Measurements from ENCODE around the gene CNTNAP2. TPM values are rescaled to one million over a fixed set of nuclear protein-coding genes. Genes with fewer than 3 reads are reported as not detected.

Gene CNTNAP2
- total and polyA plus RNA-seq, 4 donors, result not detected

DNA sequence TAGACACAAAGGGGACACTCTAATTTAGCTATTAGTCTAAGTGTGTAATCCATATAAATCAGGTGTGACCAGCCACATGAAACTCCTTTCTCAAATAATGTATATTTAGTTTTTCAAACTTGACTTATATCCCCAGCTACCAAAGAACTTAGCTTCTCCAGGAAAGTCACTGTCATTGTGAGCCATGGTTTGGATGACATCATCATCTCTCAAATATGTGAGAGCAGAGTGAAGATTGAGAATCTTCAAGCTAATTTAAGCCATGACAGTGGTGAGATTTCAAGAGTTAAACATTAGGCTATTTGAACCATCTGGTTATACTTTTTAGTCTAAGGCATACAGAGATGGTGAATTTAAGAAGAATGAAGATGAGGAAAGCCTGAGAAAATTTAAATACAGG is 1165.6 kb downstream of the CNTNAP2 start:
- intact Hi-C loops (cut with DNase I), result no loop called here
- no peaks in the 10 kb centered on the region for H3K36me3 ChIP-seq (ENCODE audit: control insufficient read depth in 1 of 2, insufficient read depth in 2 of 2, low read length in 1 of 2)
- no peak overlapping the region for H3K4me3 ChIP-seq (ENCODE audit: low read length in 2 of 2)
- DNase-seq (no peak), ATAC-seq (ENCODE audit: low FRiP score) (no peak)
- H3K9me3 ChIP-seq (ENCODE audit: control insufficient read depth, low read length), result no peaks in the 10 kb centered on the region
- no peak overlapping the region for H3K27ac ChIP-seq (ENCODE audit: low read depth in 1 of 2, low read length in 2 of 2)
- no peaks in the 10 kb centered on the region for H3K4me1 ChIP-seq (ENCODE audit: control insufficient read depth in 1 of 2, insufficient read depth in 2 of 2, low read length in 2 of 2)
- no peaks in the 10 kb centered on the region for H3K27me3 ChIP-seq (ENCODE audit: control insufficient read depth in 1 of 2, insufficient read depth in 2 of 2, low read length in 1 of 2)

DNA sequence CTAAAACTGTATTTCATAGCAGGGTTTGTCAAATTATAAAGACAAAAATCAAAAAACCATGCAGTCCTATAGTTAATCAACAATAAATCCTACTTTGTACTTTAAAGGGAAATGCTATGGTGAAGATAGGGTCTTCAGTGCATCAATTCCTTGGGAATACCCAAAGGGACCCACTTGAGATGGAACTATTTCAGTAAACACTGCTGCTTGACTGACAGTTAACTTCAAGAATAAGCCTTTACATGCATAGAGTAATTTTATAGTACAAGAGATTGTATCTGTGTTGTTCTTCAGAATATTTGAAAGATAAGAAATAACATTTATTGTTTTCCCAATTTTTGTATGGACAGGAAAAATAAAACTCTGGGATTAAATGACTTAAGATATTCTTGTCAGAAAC is 1179.6 kb downstream of the CNTNAP2 start:
- Histone ChIP-seq H3K9me3 (ENCODE audit: control insufficient read depth, low read length) (no peaks in the 10 kb centered on the region), H3K4me3 (ENCODE audit: low read length in 2 of 2) (no peak overlapping the region), H3K4me1 (ENCODE audit: control insufficient read depth in 1 of 2, insufficient read depth in 2 of 2, low read length in 2 of 2) (no peaks in the 10 kb centered on the region), H3K36me3 (ENCODE audit: control insufficient read depth in 1 of 2, insufficient read depth in 2 of 2, low read length in 1 of 2) (no peaks in the 10 kb centered on the region), H3K27me3 (ENCODE audit: control insufficient read depth in 1 of 2, insufficient read depth in 2 of 2, low read length in 1 of 2) (no peaks in the 10 kb centered on the region), H3K27ac (ENCODE audit: low read depth in 1 of 2, low read length in 2 of 2) (no peak overlapping the region)
- ATAC-seq (ENCODE audit: low FRiP score), result no peak
- no peak for DNase-seq
- intact Hi-C loops (cut with DNase I), result no loop called here

DNA sequence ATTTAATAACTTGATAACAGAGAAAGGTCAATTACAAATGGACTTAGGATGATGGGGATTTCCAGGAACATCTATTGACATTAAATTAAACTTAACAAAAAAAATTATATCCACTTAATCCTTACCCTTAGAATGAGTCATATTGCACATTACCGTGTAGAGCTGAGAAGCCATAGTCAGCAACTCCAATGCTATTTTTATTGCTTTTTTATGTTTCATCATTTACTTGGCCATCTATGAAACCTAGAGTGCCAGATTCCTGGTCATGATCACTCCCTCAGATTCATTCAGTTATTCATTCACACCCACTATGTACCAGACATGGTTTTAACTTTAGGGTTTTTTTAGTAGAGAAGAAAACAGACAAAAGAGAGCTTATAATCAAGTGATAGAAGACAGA is 1180.4 kb downstream of the CNTNAP2 start:
- ATAC-seq (ENCODE audit: low FRiP score) (no peak), DNase-seq (no peak)
- no peak overlapping the region for H3K4me3 ChIP-seq (ENCODE audit: low read length in 2 of 2)
- WGBS, 2 donors, result 34 to 44% methylated on average over 1 of the region's 1 CpG
- intact Hi-C loops (cut with DNase I), result no loop called here
- no peaks in the 10 kb centered on the region for H3K27me3 ChIP-seq (ENCODE audit: control insufficient read depth in 1 of 2, insufficient read depth in 2 of 2, low read length in 1 of 2)
- H3K9me3 ChIP-seq (ENCODE audit: control insufficient read depth, low read length), result no peaks in the 10 kb centered on the region
- H3K27ac ChIP-seq (ENCODE audit: low read depth in 1 of 2, low read length in 2 of 2), result no peak overlapping the region
- H3K4me1 ChIP-seq (ENCODE audit: control insufficient read depth in 1 of 2, insufficient read depth in 2 of 2, low read length in 2 of 2), result no peaks in the 10 kb centered on the region
- H3K36me3 ChIP-seq (ENCODE audit: control insufficient read depth in 1 of 2, insufficient read depth in 2 of 2, low read length in 1 of 2), result no peaks in the 10 kb centered on the region

DNA sequence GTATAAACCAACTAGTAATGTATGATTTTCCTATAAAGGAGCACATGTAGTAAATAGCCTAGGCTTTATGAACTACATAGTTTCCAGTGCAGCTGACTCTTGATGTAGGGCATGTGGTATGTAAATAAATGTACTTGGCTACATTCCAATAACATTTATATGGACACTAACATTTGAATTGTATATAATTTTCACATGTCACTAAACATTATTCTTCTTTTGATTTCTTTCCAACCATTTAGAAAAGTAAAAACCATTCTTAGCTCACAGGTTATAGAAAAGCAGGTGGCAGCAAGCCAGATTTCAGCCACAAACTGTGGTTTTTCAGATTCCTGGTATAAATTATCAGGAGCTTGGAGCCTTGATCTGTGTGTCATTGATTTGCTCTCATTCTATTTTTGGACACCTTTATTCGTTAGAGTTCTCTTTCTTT is 1182.0 kb downstream of the CNTNAP2 start:
- ATAC-seq (ENCODE audit: low FRiP score), result no peak
- intact Hi-C loops (cut with DNase I), result no loop called here
- H3K4me1 ChIP-seq (ENCODE audit: control insufficient read depth in 1 of 2, insufficient read depth in 2 of 2, low read length in 2 of 2), result no peaks in the 10 kb centered on the region

DNA sequence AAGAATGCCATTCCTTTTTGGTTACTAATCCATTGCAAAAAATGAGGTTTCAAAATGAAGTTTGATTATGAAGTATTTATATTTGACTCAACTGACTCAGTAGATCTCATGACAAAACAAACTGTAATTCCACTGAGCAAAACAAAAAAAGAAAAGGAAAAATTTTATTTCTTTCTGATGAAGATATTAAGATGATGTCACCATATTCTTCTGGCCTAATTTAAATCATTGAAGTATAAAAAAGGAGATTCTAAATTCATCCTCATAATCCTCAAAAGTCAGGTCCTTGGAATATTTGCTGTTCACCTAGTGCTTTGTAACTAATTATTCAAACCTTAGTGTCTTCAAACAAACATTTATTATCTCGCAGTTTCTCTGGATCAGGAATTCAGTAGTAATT is 1183.7 kb downstream of the CNTNAP2 start:
- WGBS, 2 donors, result 80 to 84% methylated on average over 1 of the region's 1 CpG
- H3K9me3 ChIP-seq (ENCODE audit: control insufficient read depth, low read length), result no peaks in the 10 kb centered on the region

More for the DNA sequence above, 1182.0 kb downstream of the CNTNAP2 start:
- DNase-seq, result no peak
- H3K27ac ChIP-seq (ENCODE audit: low read depth in 1 of 2, low read length in 2 of 2), result no peak overlapping the region
- WGBS, 2 donors, result 9 to 30% methylated on average over 1 of the region's 1 CpG
- no peaks in the 10 kb centered on the region for H3K36me3 ChIP-seq (ENCODE audit: control insufficient read depth in 1 of 2, insufficient read depth in 2 of 2, low read length in 1 of 2)
- H3K9me3 ChIP-seq (ENCODE audit: control insufficient read depth, low read length), result no peaks in the 10 kb centered on the region
- no peak overlapping the region for H3K4me3 ChIP-seq (ENCODE audit: low read length in 2 of 2)
- H3K27me3 ChIP-seq (ENCODE audit: control insufficient read depth in 1 of 2, insufficient read depth in 2 of 2, low read length in 1 of 2), result no peaks in the 10 kb centered on the region

DNA sequence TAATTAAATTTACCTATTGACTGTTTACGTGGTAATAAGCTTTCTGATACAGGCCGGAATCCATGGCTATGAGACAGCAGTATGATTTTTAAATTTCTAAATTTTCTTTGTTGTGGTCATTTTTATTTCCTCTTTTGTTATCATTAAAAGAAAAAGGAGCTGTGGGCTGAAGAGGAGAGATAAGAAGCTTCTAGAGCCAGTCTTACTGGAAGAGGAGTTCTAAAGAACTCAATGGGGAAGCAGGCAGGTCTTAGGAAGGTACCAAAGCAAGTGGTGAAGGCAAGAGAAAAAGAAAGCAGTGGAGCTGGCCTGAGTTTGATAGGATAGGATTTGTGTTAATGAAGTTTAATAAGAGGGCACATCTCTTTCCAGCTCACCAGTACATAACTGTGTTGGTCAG is 1187.8 kb downstream of the CNTNAP2 start:
- Histone ChIP-seq H3K27ac (ENCODE audit: low read depth in 1 of 2, low read length in 2 of 2) (no peak overlapping the region), H3K4me1 (ENCODE audit: control insufficient read depth in 1 of 2, insufficient read depth in 2 of 2, low read length in 2 of 2) (no peaks in the 10 kb centered on the region), H3K27me3 (ENCODE audit: control insufficient read depth in 1 of 2, insufficient read depth in 2 of 2, low read length in 1 of 2) (no peaks in the 10 kb centered on the region), H3K9me3 (ENCODE audit: control insufficient read depth, low read length) (no peaks in the 10 kb centered on the region), H3K4me3 (ENCODE audit: low read length in 2 of 2) (no peak overlapping the region), H3K36me3 (ENCODE audit: control insufficient read depth in 1 of 2, insufficient read depth in 2 of 2, low read length in 1 of 2) (no peaks in the 10 kb centered on the region)
- ATAC-seq (ENCODE audit: low FRiP score) (no peak), DNase-seq (no peak)
- WGBS, 2 donors, result 92 to 94% methylated on average over 2 of the region's 2 CpGs
- intact Hi-C loops (cut with DNase I), result no loop called here

More for the DNA sequence above, 1183.7 kb downstream of the CNTNAP2 start:
- Histone ChIP-seq H3K27ac (ENCODE audit: low read depth in 1 of 2, low read length in 2 of 2) (no peak overlapping the region), H3K4me1 (ENCODE audit: control insufficient read depth in 1 of 2, insufficient read depth in 2 of 2, low read length in 2 of 2) (no peaks in the 10 kb centered on the region), H3K4me3 (ENCODE audit: low read length in 2 of 2) (no peak overlapping the region), H3K36me3 (ENCODE audit: control insufficient read depth in 1 of 2, insufficient read depth in 2 of 2, low read length in 1 of 2) (no peaks in the 10 kb centered on the region), H3K27me3 (ENCODE audit: control insufficient read depth in 1 of 2, insufficient read depth in 2 of 2, low read length in 1 of 2) (no peaks in the 10 kb centered on the region)
- intact Hi-C loops (cut with DNase I), result no loop called here
- DNase-seq (no peak), ATAC-seq (ENCODE audit: low FRiP score) (no peak)

DNA sequence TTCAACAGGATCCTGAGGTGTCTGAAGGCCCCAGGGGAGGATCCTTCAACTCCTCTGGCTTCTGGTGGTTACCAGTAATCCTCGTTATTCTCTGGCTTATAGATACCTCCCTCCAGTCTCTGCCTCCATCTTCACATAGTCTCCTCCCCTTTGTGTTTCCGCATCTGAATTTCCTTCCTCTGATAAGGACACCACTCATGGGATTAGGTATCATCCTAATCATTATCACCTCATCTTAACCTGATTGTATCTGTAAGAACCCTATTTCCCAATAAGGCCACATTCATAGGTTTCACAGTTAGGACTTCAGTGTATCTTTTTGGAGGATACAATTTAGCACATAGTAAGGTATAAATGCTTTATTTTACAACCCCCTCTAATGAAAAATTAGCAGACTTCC is 1189.2 kb downstream of the CNTNAP2 start:
- no peak for ATAC-seq (ENCODE audit: low FRiP score)
- Histone ChIP-seq H3K4me1 (ENCODE audit: control insufficient read depth in 1 of 2, insufficient read depth in 2 of 2, low read length in 2 of 2) (no peaks in the 10 kb centered on the region), H3K9me3 (ENCODE audit: control insufficient read depth, low read length) (no peaks in the 10 kb centered on the region), H3K27me3 (ENCODE audit: control insufficient read depth in 1 of 2, insufficient read depth in 2 of 2, low read length in 1 of 2) (no peaks in the 10 kb centered on the region), H3K27ac (ENCODE audit: low read depth in 1 of 2, low read length in 2 of 2) (no peak overlapping the region), H3K36me3 (ENCODE audit: control insufficient read depth in 1 of 2, insufficient read depth in 2 of 2, low read length in 1 of 2) (no peaks in the 10 kb centered on the region), H3K4me3 (ENCODE audit: low read length in 2 of 2) (no peak overlapping the region)
- WGBS, 2 donors, result 86 to 89% methylated on average over 2 of the region's 2 CpGs
- intact Hi-C loops (cut with DNase I), result no loop called here
- no peak for DNase-seq

DNA sequence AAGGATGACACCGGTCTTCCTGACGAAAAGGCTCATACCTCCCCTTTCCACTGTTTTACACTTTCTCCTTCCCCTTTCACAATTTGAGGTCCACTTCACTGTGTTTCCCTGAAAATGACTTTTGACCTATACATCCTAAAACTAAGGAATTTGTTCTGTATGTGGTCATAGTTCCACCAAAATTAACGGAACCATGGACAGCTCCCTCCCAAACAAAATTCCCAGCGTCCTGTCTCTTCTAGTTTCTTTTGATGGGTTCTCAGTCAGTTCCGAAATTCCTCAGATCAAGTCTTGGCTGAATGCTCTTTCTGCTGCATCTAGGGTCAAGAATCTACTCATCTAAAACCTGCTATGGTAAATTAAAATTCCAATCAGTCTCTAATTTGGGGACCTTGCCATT is 1191.9 kb downstream of the CNTNAP2 start:
- intact Hi-C loops (cut with DNase I), result no loop called here
- Histone ChIP-seq H3K27ac (ENCODE audit: low read depth in 1 of 2, low read length in 2 of 2) (no peak overlapping the region), H3K4me1 (ENCODE audit: control insufficient read depth in 1 of 2, insufficient read depth in 2 of 2, low read length in 2 of 2) (no peaks in the 10 kb centered on the region), H3K4me3 (ENCODE audit: low read length in 2 of 2) (no peak overlapping the region), H3K9me3 (ENCODE audit: control insufficient read depth, low read length) (no peaks in the 10 kb centered on the region), H3K27me3 (ENCODE audit: control insufficient read depth in 1 of 2, insufficient read depth in 2 of 2, low read length in 1 of 2) (no peaks in the 10 kb centered on the region), H3K36me3 (ENCODE audit: control insufficient read depth in 1 of 2, insufficient read depth in 2 of 2, low read length in 1 of 2) (no peaks in the 10 kb centered on the region)
- DNase-seq (no peak), ATAC-seq (ENCODE audit: low FRiP score) (no peak)
- 43 to 51% methylated on average over 5 of the region's 5 CpGs for WGBS, 2 donors

DNA sequence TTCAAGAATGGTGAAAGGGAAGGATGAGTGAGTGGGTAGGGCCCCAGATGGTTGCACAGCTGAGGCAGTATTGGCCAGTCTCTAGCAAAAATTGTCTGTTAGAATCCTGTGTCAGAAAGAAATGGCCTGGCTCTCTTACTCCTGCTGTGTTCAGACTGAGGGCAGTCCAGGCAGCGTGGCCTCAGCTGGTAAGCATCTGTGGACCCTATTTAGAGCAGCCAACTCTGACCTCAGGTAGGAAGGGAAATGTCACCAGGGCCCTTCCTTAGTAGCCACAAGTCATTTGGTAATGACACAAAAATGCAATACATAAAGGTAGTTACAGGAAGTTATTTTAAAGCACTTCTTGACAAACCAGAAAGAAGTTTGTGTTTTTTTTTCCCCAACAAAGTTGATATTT is 1194.7 kb downstream of the CNTNAP2 start:
- DNase-seq, result no peak
- H3K27me3 ChIP-seq (ENCODE audit: control insufficient read depth in 1 of 2, insufficient read depth in 2 of 2, low read length in 1 of 2), result no peaks in the 10 kb centered on the region
- 43 to 50% methylated on average over 1 of the region's 1 CpG for WGBS, 2 donors
- no peaks in the 10 kb centered on the region for H3K4me1 ChIP-seq (ENCODE audit: control insufficient read depth in 1 of 2, insufficient read depth in 2 of 2, low read length in 2 of 2)
- intact Hi-C loops (cut with DNase I), result no loop called here
- no peaks in the 10 kb centered on the region for H3K36me3 ChIP-seq (ENCODE audit: control insufficient read depth in 1 of 2, insufficient read depth in 2 of 2, low read length in 1 of 2)
- H3K4me3 ChIP-seq (ENCODE audit: low read length in 2 of 2), result no peak overlapping the region
- no peak for ATAC-seq (ENCODE audit: low FRiP score)
- no peak overlapping the region for H3K27ac ChIP-seq (ENCODE audit: low read depth in 1 of 2, low read length in 2 of 2)
- no peaks in the 10 kb centered on the region for H3K9me3 ChIP-seq (ENCODE audit: control insufficient read depth, low read length)

All from aorta (tissue), 5 donors.